ENCODE results near the gene PAPPA. TPM values are rescaled to one million over a fixed set of nuclear protein-coding genes. Genes with fewer than 3 reads are reported as not detected.

Gene PAPPA
- total and polyA plus RNA-seq, 2 donors from 2014 or later: 4.2 to 10.2 TPM

GRCh38 chr9:116144038-116144437 is 9.6 kb upstream of the PAPPA start:
- Histone ChIP-seq H3K9me3 (ENCODE audit: control insufficient read depth in 2 of 3, insufficient read depth in 1 of 3, low read length in 3 of 3) (no peaks in the 10 kb centered on the region), H3K4me1 (ENCODE audit: control insufficient read depth in 2 of 3, insufficient read depth in 2 of 3, low read depth in 1 of 3, low read length in 3 of 3) (no peaks in the 10 kb centered on the region), H3K4me3 (ENCODE audit: low read length in 3 of 3) (no peak overlapping the region), H3K27me3 (ENCODE audit: control insufficient read depth, insufficient read depth, low read length) (peaks cover 2% of the 10 kb centered on the region), H3K27ac (ENCODE audit: low read depth in 2 of 2, low read length in 2 of 2) (no peak overlapping the region), H3K36me3 (ENCODE audit: control insufficient read depth in 2 of 3, insufficient read depth in 3 of 3, low read length in 3 of 3) (no peaks in the 10 kb centered on the region), H3K9ac (ENCODE audit: low read length in 3 of 3) (no peak overlapping the region)
- intact Hi-C loops (cut with DNase I): no loop called here
- TF ChIP-seq CTCF (IDR thresholded peaks at IDR 0.05; ENCODE audit: borderline replicate concordance, extremely low read depth, insufficient read depth): no peak
- DNase-seq (no peak), FAIRE-seq (no peak)

- H3K9ac ChIP-seq (ENCODE audit: low read length in 3 of 3): no peak overlapping the region
- FAIRE-seq (no peak), DNase-seq (no peak)
- no peak overlapping the region for H3K4me3 ChIP-seq (ENCODE audit: low read length in 3 of 3)
- H3K36me3 ChIP-seq (ENCODE audit: control insufficient read depth in 2 of 3, insufficient read depth in 3 of 3, low read length in 3 of 3): no peaks in the 10 kb centered on the region
- no peak for TF ChIP-seq CTCF (IDR thresholded peaks at IDR 0.05; ENCODE audit: borderline replicate concordance, extremely low read depth, insufficient read depth)
- intact Hi-C loops (cut with DNase I): no loop called here
- no peak overlapping the region for H3K27ac ChIP-seq (ENCODE audit: low read depth in 2 of 2, low read length in 2 of 2)
- no peaks in the 10 kb centered on the region for H3K9me3 ChIP-seq (ENCODE audit: control insufficient read depth in 2 of 3, insufficient read depth in 1 of 3, low read length in 3 of 3)
- peaks cover 2% of the 10 kb centered on the region for H3K27me3 ChIP-seq (ENCODE audit: control insufficient read depth, insufficient read depth, low read length)
- no peaks in the 10 kb centered on the region for H3K4me1 ChIP-seq (ENCODE audit: control insufficient read depth in 2 of 3, insufficient read depth in 2 of 3, low read depth in 1 of 3, low read length in 3 of 3)
Observed at GRCh38 chr9:116144555-116144954, 9.0 kb upstream of the PAPPA start.

- FAIRE-seq (no peak), DNase-seq (no peak)
- H3K4me3 ChIP-seq (ENCODE audit: low read length in 3 of 3): no peak overlapping the region
- no peaks in the 10 kb centered on the region for H3K36me3 ChIP-seq (ENCODE audit: control insufficient read depth in 2 of 3, insufficient read depth in 3 of 3, low read length in 3 of 3)
- peaks cover 4% of the 10 kb centered on the region for H3K27me3 ChIP-seq (ENCODE audit: control insufficient read depth, insufficient read depth, low read length)
- no peak overlapping the region for H3K9ac ChIP-seq (ENCODE audit: low read length in 3 of 3)
- no peaks in the 10 kb centered on the region for H3K9me3 ChIP-seq (ENCODE audit: control insufficient read depth in 2 of 3, insufficient read depth in 1 of 3, low read length in 3 of 3)
- intact Hi-C loops (cut with DNase I): no loop called here
- no peak for TF ChIP-seq CTCF (IDR thresholded peaks at IDR 0.05; ENCODE audit: borderline replicate concordance, extremely low read depth, insufficient read depth)
- no peaks in the 10 kb centered on the region for H3K4me1 ChIP-seq (ENCODE audit: control insufficient read depth in 2 of 3, insufficient read depth in 2 of 3, low read depth in 1 of 3, low read length in 3 of 3)
- H3K27ac ChIP-seq (ENCODE audit: low read depth in 2 of 2, low read length in 2 of 2): no peak overlapping the region
Observed at GRCh38 chr9:116145036-116145435, 8.6 kb upstream of the PAPPA start.

- Histone ChIP-seq H3K36me3 (ENCODE audit: control insufficient read depth in 2 of 3, insufficient read depth in 3 of 3, low read length in 3 of 3) (no peaks in the 10 kb centered on the region), H3K4me3 (ENCODE audit: low read length in 3 of 3) (no peak overlapping the region), H3K27ac (ENCODE audit: low read depth in 2 of 2, low read length in 2 of 2) (no peak overlapping the region), H3K4me1 (ENCODE audit: control insufficient read depth in 2 of 3, insufficient read depth in 2 of 3, low read depth in 1 of 3, low read length in 3 of 3) (no peaks in the 10 kb centered on the region), H3K9me3 (ENCODE audit: control insufficient read depth in 2 of 3, insufficient read depth in 1 of 3, low read length in 3 of 3) (no peaks in the 10 kb centered on the region), H3K9ac (ENCODE audit: low read length in 3 of 3) (no peak overlapping the region), H3K27me3 (ENCODE audit: control insufficient read depth, insufficient read depth, low read length) (peaks cover 4% of the 10 kb centered on the region)
- no peak for DNase-seq
- no peak for TF ChIP-seq CTCF (IDR thresholded peaks at IDR 0.05; ENCODE audit: borderline replicate concordance, extremely low read depth, insufficient read depth)
- intact Hi-C loops (cut with DNase I): no loop called here
- no peak for FAIRE-seq
Observed at GRCh38 chr9:116147821-116148220, 5.8 kb upstream of the PAPPA start.
